Choroid plexus epithelial cell (primary cell): ENCODE measurements around the gene AGFG2.
A peak's percentile ranks its signal among the peaks of the same experiment; 100 is the strongest.

Source experiments
- DNase-seq: peaks from one replicate; pipeline ENCODE4 v3.0.0-alpha.2; 2010; ENCODE audit warnings: low read depth
- H3K4me3 ChIP-seq: 2 replicates; pipeline ENCODE4 v1.5.1; 2011; ENCODE audit warnings: low read depth, mild to moderate bottlenecking, control low read depth, low read length, moderate library complexity
- CTCF ChIP-seq: conservative IDR thresholded peaks from 2 replicates; pipeline ENCODE4 v1.5.1; 2011; ENCODE audit warnings: low read depth, mild to moderate bottlenecking, control low read depth, inconsistent platforms, low read length, moderate library complexity

AGFG2 gene

GRCh38 chr7:100584054-100584682 lies 45.2 kb downstream of the AGFG2 start:
- TF ChIP-seq CTCF: no peak
- DNase-seq: peak; percentile 43
- peak overlapping the region; percentile 95 for H3K4me3 ChIP-seq

- peak; percentile 68 for DNase-seq
- H3K4me3 ChIP-seq: peak overlapping the region; percentile 95
- no peak for TF ChIP-seq CTCF
These were observed 45.9 kb downstream of the AGFG2 start for GRCh38 chr7:100584683-100585510.

GRCh38 chr7:100585511-100586265 lies 46.7 kb downstream of the AGFG2 start, which contains the start of gene LRCH4:
Gene LRCH4 (minus strand): TSS chr7:100586129. CDS start chr7:100586100, 29 bp downstream.
- H3K4me3 ChIP-seq: peak within 1 kb of the TSS; percentile 95
- DNase-seq: peak; percentile 32
- no peak for TF ChIP-seq CTCF

- peak within 1 kb of the TSS; percentile 95 for H3K4me3 ChIP-seq
- TF ChIP-seq CTCF: no peak
- DNase-seq: peak; percentile 100
These were observed 47.4 kb downstream of the AGFG2 start, which contains the start of gene FBXO24 for GRCh38 chr7:100586266-100587025. Gene FBXO24 (plus strand): TSS chr7:100586328. CDS start chr7:100586626, 298 bp downstream.

- TF ChIP-seq CTCF: peak; percentile 25
- DNase-seq: no peak
- H3K4me3 ChIP-seq: no peak overlapping the region
These were observed 49.4 kb downstream of the AGFG2 start for GRCh38 chr7:100588438-100588837.

GRCh38 chr7:100589341-100589947 lies 50.4 kb downstream of the AGFG2 start:
- no peak for DNase-seq
- H3K4me3 ChIP-seq: no peak overlapping the region
- no peak for TF ChIP-seq CTCF
